Activated naive CD4-positive, alpha-beta T cell treated with anti-CD3 and anti-CD28 coated beads, Interleukin-2, amount 50 U/mL, for 16 hours (primary cell): Measurements from ENCODE around the gene ZDHHC14.
"Not testable (repeated sequence)": the region's sequence is repeated elsewhere in the genome, so short reads cannot be mapped to it uniquely, and the experiment has no call there.

Experiments
- DNase-seq: peaks from one replicate; pipeline ENCODE4 v3.0.0-alpha.2; 2020

The ZDHHC14 gene

GRCh38 chr6:157584036-157584435 is 203.0 kb downstream of the ZDHHC14 start:
- no peak for DNase-seq

DNA sequence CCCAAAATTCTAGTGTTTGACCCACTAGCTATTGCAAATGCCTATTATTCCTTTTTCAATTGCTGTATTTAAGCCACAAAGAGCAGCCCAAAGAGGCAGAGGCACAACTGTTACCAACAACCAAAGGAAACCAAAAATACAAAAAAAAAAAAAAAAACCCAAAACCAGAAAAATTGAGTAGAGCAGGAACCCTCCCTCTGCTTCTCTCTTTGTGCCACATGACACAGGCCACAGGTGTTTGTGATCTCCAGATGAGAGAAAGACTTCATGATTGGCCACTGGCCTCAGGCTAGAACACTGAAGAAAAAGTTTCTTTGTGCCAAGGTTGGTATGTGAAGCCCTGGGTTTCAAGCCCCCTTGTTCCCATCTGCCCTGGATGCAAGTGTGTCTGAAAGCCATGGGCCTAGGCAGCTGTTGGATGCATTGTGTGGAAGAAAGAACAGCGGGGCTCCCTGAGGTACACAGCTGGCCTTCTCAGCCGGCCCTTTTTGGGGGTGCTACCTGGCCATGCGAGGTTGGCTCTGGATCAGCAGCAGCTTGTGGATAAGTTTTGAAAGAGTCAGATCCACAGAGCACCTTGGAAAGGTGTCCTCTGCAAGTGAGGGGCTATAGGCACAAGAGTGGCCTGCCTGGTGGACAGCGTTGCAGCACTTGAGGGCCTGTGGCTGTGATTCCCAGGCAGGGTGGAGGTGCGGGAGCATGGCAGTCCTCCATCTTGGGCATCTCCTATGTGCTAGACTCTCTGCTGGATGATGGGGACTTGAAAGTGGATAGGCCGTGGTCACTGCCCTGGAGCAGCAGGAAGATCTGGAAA is 204.5 kb downstream of the ZDHHC14 start:
- no peak for DNase-seq

DNA sequence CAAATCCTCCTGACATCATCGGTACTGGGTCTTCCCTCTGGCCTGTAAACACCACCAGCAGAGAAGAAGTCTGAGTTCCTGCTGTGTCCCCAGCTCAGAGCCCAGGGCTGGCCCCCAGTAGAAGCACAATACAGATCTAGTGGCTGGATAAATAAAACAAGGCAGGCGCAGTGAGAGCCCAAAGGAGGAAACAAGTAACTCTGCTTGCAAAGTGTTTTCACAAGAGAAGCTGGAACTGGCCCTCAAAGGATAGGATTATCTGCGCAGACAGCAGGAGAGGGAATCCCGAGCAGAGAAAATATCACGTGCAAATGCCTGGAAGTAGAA is 205.1 kb downstream of the ZDHHC14 start:
- no peak for DNase-seq

DNA sequence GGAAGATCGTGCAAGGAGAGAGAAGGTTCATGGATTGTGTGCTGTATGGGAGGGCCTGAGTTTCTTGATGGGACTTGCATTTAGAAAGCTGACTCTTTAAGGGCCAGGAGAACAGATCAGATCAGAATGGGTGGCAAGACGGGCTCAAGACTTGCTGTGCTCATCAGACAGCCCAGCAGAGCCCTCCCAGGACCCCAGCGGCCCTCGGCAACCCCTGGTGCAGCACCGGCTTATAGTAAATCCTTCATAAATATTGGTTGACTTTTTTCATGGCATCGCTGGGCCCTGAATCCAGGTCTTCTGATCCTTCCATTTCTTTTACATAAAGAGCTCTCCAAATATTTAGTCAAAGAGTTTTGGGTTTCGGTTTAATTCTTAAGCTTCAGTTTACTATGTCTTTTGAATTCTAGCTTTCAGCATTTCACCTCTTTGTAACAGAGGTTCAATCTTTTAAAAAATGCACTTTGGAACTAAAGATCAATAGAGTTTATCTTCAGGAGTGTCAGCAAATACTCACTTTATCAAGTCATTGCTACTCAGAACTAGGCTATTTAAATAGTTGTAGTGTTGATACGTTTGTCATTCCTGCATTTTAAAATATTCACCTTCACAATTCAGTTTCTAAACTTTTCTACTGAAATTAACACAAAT is 205.6 kb downstream of the ZDHHC14 start:
- DNase-seq, result no peak

GRCh38 chr6:157587127-157587926 is 206.3 kb downstream of the ZDHHC14 start:
- no peak for DNase-seq

- not testable (repeated sequence) for DNase-seq
Measured at GRCh38 chr6:157590654-157591053, 209.7 kb downstream of the ZDHHC14 start.

- DNase-seq, result no peak
Measured at GRCh38 chr6:157592541-157592940, 211.6 kb downstream of the ZDHHC14 start.

DNA sequence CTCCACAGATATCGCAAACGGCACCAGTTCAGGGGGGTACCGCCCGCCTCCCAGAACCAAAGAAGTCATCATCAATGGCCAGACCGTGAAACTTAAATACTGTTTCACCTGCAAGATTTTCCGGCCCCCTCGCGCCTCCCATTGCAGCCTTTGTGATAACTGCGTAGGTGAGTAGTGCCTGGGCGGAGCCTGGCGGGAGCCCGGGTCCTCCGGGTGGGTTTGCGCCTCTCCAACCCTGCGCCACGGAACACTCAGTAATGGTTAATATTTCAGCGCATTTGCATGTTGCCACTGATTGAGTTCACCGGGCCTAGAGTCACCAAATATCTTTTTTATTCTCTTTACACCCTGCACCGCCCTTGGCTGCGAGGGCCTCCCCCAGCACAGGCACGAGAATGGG is 212.0 kb downstream of the ZDHHC14 start:
- DNase-seq, result no peak

DNA sequence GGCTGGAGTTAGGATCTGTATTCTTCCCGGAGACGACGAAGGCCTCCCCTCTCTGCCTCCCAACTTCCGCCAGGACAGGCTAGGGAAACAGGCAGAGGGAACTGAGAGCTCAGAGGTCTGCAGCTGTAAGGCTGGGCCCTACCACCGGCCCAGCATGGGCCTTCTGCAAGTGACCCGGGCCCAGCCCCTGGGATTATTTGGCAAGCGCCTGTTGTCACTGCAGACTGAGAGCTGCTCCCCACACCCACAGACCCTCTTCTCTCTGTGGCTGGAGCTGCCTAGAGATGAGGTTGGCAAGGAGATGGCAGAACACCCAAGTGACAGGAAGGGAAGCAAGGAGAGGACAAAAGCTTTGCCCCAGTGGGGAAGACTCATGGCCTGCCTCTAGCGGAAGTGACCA is 212.6 kb downstream of the ZDHHC14 start:
- DNase-seq, result no peak

- no peak for DNase-seq
Measured at GRCh38 chr6:157594292-157594691, 213.3 kb downstream of the ZDHHC14 start.

GRCh38 chr6:157595768-157596167 is 214.8 kb downstream of the ZDHHC14 start:
- DNase-seq, result no peak

DNA sequence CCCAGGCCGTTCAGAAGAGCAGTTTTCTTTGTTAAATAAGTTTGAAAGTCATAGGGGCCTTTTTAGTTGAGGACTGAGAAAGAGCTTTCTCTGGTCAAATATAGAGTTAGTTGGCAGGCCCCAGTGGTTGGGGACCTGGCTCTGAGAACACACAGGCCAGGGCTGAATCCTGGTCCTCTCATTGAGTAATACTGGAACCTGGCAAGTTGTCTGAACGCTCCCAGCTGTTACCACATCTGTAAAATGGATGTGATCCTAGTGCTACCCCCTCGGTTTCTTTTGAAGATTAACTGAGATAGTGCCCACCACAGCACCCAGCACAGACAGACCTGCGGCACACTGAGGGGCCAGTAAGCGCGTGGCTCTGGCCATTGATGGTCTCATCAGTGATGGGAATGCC is 215.5 kb downstream of the ZDHHC14 start:
- DNase-seq, result no peak

DNA sequence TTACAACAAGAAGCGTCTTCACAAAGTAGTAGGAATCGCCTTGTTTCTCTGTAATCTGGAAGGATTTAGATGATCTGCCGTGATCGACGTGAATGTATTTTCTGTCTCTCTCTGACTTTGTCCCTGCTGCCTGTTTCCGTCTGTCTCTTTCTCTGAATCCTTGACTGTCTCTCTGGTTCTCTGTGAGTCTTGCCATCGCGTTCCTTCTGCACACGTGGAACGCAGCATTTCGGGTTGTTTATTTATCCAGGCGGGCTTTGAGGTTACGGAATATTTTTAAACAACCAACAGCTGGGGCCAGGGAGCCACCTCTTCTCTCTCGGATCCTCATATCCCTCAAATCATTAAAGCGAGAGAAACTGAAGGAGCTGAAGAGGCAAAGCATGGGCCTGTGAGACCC is 215.9 kb downstream of the ZDHHC14 start:
- no peak for DNase-seq

DNA sequence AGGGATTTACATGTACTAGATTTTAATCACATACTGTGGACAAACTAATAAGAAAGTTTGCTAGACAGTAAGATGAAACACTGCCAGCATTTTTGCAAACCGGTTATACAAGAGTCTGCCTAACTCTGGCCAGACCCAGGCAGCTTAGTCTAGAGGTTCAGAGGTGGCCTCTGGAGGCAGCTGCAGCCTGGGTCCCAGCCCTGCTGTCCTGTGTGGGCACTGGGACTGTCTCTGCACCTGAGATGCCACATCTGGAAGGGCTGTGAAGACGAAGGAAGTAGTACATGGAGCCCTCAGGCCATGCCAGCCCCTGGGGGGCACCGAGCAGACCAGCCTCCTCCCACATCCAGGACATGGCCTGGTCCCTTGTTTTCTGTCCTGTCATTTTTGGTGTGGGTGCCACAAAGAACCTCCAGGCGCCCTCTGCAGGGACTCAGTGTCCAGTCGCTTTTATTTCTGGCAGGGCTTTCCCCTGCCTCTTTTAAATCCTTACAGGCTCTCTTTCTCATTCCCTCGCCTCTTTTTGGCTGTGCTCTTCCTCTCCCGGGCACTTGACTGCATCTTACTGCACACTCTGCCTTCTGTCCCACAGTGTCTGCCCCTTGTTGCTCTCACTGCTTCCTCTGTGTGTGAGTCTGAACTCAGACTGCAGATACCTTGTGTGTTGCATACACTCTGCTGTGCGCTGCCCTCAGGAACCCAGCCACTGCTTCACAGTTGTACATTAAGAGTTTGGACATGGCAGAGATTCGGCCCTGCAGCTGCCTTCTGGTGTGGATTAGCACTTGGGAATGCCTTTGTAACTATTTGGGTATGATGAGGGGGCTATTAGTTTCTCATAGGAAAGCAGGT is 216.7 kb downstream of the ZDHHC14 start:
- DNase-seq, result peak; percentile 35

GRCh38 chr6:157599191-157599590 is 218.2 kb downstream of the ZDHHC14 start:
- no peak for DNase-seq

DNA sequence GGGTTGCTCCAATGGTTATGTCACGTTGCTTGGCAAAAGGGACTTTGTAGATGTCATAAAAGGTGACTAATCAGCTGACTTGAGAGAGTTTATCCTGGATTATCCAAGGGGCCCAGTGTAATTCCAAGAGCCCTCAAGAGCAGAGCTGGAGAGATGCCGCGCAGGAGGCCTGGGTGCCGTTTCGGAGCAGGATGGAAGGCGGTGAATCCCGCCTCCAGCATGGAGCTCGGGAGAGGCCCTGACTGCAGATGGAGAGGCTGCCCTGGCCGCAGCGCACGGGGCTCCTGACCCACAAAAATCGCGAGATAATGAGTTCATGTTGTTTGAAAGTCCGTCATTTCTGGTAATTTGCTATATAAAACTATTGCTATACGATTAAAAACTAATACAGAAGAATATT is 219.8 kb downstream of the ZDHHC14 start:
- DNase-seq, result no peak

DNA sequence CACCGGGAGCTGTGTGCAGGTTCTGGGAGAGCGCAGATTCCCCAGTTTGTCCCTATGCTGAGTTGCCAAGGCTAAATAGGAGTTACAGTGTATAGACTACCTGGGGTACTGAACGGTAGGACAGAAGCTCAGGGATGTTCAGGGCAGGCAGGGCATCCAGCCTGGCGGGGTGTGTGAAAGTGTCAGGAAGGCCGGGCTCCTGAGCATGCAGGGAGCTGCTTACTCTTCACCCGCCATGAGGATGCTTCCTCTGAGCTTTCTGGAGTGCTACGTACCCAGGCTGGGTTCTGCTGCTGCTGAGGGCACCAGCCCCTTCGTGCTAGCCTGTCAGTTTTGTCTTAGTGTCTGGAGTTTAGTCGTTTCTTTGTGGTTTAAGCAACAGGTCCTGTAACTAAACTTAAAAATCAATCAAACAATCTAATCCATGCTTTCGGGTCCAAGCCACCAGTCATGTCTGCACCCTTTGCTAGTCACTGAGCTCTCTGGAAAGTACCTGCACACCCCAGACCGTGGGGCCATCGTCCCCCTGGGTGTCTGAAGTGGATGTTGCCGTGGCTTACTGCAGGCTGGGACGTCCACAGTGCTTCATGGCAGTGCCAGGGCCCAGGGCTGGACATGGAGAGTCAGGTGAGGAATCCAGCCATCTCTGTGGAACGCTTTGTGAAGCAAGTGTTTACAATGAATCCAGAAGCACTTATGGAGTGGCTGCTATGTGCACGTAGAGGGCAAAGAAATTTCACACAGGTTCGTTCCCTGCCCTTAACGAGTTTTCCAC is 221.7 kb downstream of the ZDHHC14 start:
- no peak for DNase-seq

- no peak for DNase-seq
Measured at GRCh38 chr6:157603314-157603940, 222.4 kb downstream of the ZDHHC14 start.

GRCh38 chr6:157603971-157604370 is 223.0 kb downstream of the ZDHHC14 start:
- DNase-seq, result no peak

- DNase-seq, result no peak
Measured at GRCh38 chr6:157604816-157605215, 223.8 kb downstream of the ZDHHC14 start.

DNA sequence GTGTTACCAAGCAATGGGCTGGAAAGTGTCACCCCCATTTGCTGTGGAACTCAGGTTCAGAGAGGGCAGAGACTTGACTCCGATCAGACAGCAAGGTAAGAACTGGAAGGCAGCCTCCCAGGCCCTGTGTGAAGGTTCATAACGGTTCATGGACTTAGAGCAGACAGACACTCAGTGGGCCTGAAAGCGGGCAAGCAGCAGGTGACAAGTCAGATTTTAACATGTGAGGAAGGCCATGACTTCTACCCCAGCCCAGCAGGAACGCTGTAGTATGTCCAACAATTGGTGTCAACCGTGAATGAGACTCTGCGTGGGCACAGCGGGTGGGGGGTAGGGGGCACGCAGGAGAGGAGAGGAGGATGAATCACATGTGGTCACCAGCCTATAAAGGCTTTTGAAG is 224.5 kb downstream of the ZDHHC14 start:
- DNase-seq, result no peak

GRCh38 chr6:157606516-157606915 is 225.5 kb downstream of the ZDHHC14 start:
- no peak for DNase-seq
